Neural cell (in vitro differentiated cells): ENCODE measurements around the gene PARP8. TPM values are rescaled to one million over a fixed set of nuclear protein-coding genes. Genes with fewer than 3 reads are reported as not detected.

Experiments used
- H2AFZ ChIP-seq: fragments of 200-600, 300-800 bp; sonication (generic), shearing (Covaris generic); 2 replicates; pipeline ENCODE4 v1.6.0; 2014; ENCODE audit warnings: low read depth, mild to moderate bottlenecking, antibody characterized with exemption, low read length, moderate library complexity
- H3F3A ChIP-seq: fragments of 200-600 bp; shearing (Covaris generic); 2 replicates; pipeline ENCODE4 v1.6.1; 2016; ENCODE audit warnings: mild to moderate bottlenecking, moderate library complexity, mixed read lengths, antibody characterized with exemption, low read length; ENCODE audit not compliant: insufficient read depth, poor library complexity, severe bottlenecking
- H3K27ac ChIP-seq: fragments of 200-600, 300-800 bp; sonication (generic), shearing (Covaris generic); 2 replicates; pipeline ENCODE4 v1.5.1; 2014; ENCODE audit warnings: mild to moderate bottlenecking, low read length, moderate library complexity
- H3K27me3 ChIP-seq: fragments of 300-800, 200-600 bp; sonication (generic), shearing (Covaris generic); 2 replicates; pipeline ENCODE4 v1.6.0; 2014; ENCODE audit warnings: mild to moderate bottlenecking, low read depth, low read length, moderate library complexity; ENCODE audit not compliant: insufficient read depth
- H3K36me3 ChIP-seq: fragments of 300-800, 200-600 bp; sonication (generic), shearing (Covaris generic); 2 replicates; pipeline ENCODE4 v1.5.1; 2014; ENCODE audit warnings: mild to moderate bottlenecking, antibody characterized with exemption, low read length, moderate library complexity; ENCODE audit not compliant: insufficient read depth
- H3K4me2 ChIP-seq: fragments of 300-800, 200-600 bp; sonication (generic), shearing (Covaris generic); 2 replicates; pipeline ENCODE4 v1.6.0; 2014; ENCODE audit warnings: mild to moderate bottlenecking, low read length
- H3K4me3 ChIP-seq: fragments of 300-800, 200-600 bp; sonication (generic), shearing (Covaris generic); 2 replicates; pipeline ENCODE4 v1.5.1; 2014; ENCODE audit warnings: mild to moderate bottlenecking, low read length, moderate library complexity
- H3K79me2 ChIP-seq: fragments of 200-600 bp; shearing (Covaris generic); replicated peaks from 2 replicates; pipeline ENCODE4 v1.6.0; 2014; ENCODE audit warnings: mild to moderate bottlenecking, low read length, moderate library complexity; ENCODE audit not compliant: insufficient read depth
- H3K9ac ChIP-seq: fragments of 300-800, 200-600 bp; sonication (generic), shearing (Covaris generic); 2 replicates; pipeline ENCODE4 v1.6.1; 2016; ENCODE audit warnings: mild to moderate bottlenecking, low read length, mixed read lengths
- H3K9me2 ChIP-seq: fragments of 200-600 bp; shearing (Covaris generic); 2 replicates; pipeline ENCODE4 v1.6.1; 2016; ENCODE audit warnings: mild to moderate bottlenecking, low read length, mixed read lengths; ENCODE audit not compliant: insufficient read depth
- H3K9me3 ChIP-seq: fragments of 200-600, 300-800 bp; sonication (generic), shearing (Covaris generic); 2 replicates; pipeline ENCODE4 v1.6.1; 2016; ENCODE audit warnings: mild to moderate bottlenecking, mixed run types, low read length, moderate library complexity, mixed read lengths
- H4K20me1 ChIP-seq: fragments of 200-600 bp; shearing (Covaris generic); 2 replicates; pipeline ENCODE4 v1.6.1; 2016; ENCODE audit warnings: mild to moderate bottlenecking, mixed run types; ENCODE audit not compliant: insufficient read depth
- CTCF ChIP-seq: fragments of 450-650 bp; IDR thresholded peaks from 2 replicates; pipeline ENCODE4 v1.5.1; 2014; ENCODE audit warnings: antibody characterized with exemption, mild to moderate bottlenecking, moderate library complexity; ENCODE audit not compliant: poor library complexity, severe bottlenecking
- EP300 ChIP-seq: fragments of 450-650 bp; conservative IDR thresholded peaks from 2 replicates; pipeline ENCODE4 v1.6.1; 2014; ENCODE audit warnings: antibody characterized with exemption, mild to moderate bottlenecking, moderate library complexity; ENCODE audit not compliant: poor library complexity, severe bottlenecking
- EZH2 ChIP-seq: fragments of 200-600, 300-800 bp; shearing (Covaris generic), sonication (generic); IDR thresholded peaks from 2 replicates; pipeline ENCODE4 v1.6.1; 2014; ENCODE audit warnings: antibody characterized with exemption, low read length, borderline replicate concordance, mild to moderate bottlenecking; ENCODE audit not compliant: insufficient read depth, poor library complexity, severe bottlenecking
- MXI1 ChIP-seq: fragments of 450-650 bp; conservative IDR thresholded peaks from 2 replicates; pipeline ENCODE4 v1.6.1; 2014; ENCODE audit warnings: antibody characterized with exemption, mild to moderate bottlenecking; ENCODE audit not compliant: poor library complexity, severe bottlenecking
- POLR2AphosphoS5 ChIP-seq: IDR thresholded peaks from 2 replicates; pipeline ENCODE4 v1.6.1; 2012
- RAD21 ChIP-seq: fragments of 450-650 bp; conservative IDR thresholded peaks from 2 replicates; pipeline ENCODE4 v1.6.1; 2014; ENCODE audit warnings: antibody characterized with exemption, mild to moderate bottlenecking, moderate library complexity
- REST ChIP-seq: IDR thresholded peaks from 2 replicates; pipeline ENCODE4 v1.6.1; 2012; ENCODE audit warnings: borderline replicate concordance
- SMC3 ChIP-seq: fragments of 450-650 bp; conservative IDR thresholded peaks from 2 replicates; pipeline ENCODE4 v1.6.1; 2014; ENCODE audit warnings: antibody characterized with exemption, mild to moderate bottlenecking, moderate library complexity; ENCODE audit not compliant: poor library complexity
- TAF1 ChIP-seq: IDR thresholded peaks from 2 replicates; pipeline ENCODE4 v1.6.1; 2012; ENCODE audit warnings: low read depth
- polyA plus RNA-seq: library from polyadenylated mRNA; depleted of rRNA; stranded (reverse); fragments of >200 nt; gene quantifications from 2 replicates; pipeline ENCODE4 v1.2.3, GENCODE V29; 2014

Gene PARP8
- polyA plus RNA-seq, 1 donor from 2014 or later = 29.9 TPM

DNA sequence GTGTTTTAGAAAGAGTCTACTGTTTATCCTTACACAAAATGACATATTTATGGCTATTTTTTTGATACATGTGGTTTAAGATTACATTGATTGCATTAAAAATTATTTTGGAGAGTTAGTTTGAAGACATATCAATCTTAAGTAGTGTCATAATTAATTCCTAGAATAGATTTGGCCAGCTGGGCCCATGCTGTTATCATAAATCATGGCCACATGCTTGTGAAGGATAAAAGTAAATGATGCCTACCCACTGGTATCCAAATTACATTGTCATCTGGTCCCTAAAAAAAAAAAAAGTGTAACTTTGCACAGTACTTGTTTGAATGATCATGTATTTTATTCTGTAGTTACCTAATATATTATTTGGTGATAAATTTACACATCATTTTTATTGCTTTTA lies 96.9 kb downstream of the PARP8 start:
- no peaks in the 10 kb centered on the region for H3F3A ChIP-seq
- no peaks in the 10 kb centered on the region for H3K27me3 ChIP-seq
- no peak overlapping the region for H3K4me2 ChIP-seq
- H3K79me2 ChIP-seq = no peaks in the 10 kb centered on the region
- H4K20me1 ChIP-seq = no peaks in the 10 kb centered on the region
- H3K36me3 ChIP-seq = no peaks in the 10 kb centered on the region
- TF ChIP-seq RAD21 = no peak
- TF ChIP-seq CTCF = no peak
- TF ChIP-seq EZH2 = no peak
- no peak for TF ChIP-seq MXI1
- no peak for TF ChIP-seq SMC3
- TF ChIP-seq REST = no peak
- no peak for TF ChIP-seq TAF1
- no peak for TF ChIP-seq POLR2AphosphoS5
- no peak for TF ChIP-seq EP300
- no peak overlapping the region for H3K9ac ChIP-seq
- no peaks in the 10 kb centered on the region for H3K9me2 ChIP-seq
- H3K9me3 ChIP-seq = no peaks in the 10 kb centered on the region
- no peak overlapping the region for H2AFZ ChIP-seq
- no peak overlapping the region for H3K4me3 ChIP-seq
- H3K27ac ChIP-seq = no peak overlapping the region

DNA sequence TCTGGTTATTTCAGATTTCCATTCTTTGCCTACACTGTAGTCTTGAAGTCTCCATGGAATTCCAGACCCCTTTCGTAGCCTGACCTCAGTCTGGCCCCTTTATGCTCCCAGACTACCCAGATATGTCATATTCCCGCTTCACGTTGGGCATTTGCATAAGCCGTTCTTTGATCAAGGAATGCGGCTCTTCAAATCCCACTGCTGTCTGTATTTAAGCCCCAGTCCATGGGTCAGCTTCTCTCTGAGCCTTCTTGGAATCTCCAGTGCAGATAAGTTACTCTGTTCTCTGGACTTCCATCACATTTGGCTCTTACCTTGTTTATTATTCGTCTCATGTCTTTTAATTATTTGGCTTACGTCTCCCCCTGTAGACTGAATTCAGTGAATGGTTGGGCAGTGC lies 97.4 kb downstream of the PARP8 start:
- Histone ChIP-seq H3K79me2 (no peaks in the 10 kb centered on the region), H3K9ac (no peak overlapping the region), H3K9me3 (no peaks in the 10 kb centered on the region), H3K4me2 (no peak overlapping the region), H3K9me2 (no peaks in the 10 kb centered on the region), H3K4me3 (no peak overlapping the region), H3K36me3 (no peaks in the 10 kb centered on the region), H2AFZ (no peak overlapping the region), H3F3A (no peaks in the 10 kb centered on the region), H3K27ac (no peak overlapping the region), H3K27me3 (no peaks in the 10 kb centered on the region), H4K20me1 (no peaks in the 10 kb centered on the region)
- no peak for TF ChIP-seq SMC3
- TF ChIP-seq TAF1 = no peak
- TF ChIP-seq EZH2 = no peak
- no peak for TF ChIP-seq EP300
- TF ChIP-seq CTCF = no peak
- no peak for TF ChIP-seq POLR2AphosphoS5
- no peak for TF ChIP-seq MXI1
- TF ChIP-seq RAD21 = no peak
- no peak for TF ChIP-seq REST
